Left lung (tissue), 10 donors: Measurements from ENCODE around the gene EDN1. TPM values are rescaled to one million over a fixed set of nuclear protein-coding genes. Genes with fewer than 3 reads are reported as not detected.
A peak's percentile ranks its signal among the peaks of the same experiment; 100 is the strongest.

ENCODE experiments used
- ATAC-seq: fragments of 200-7000 bp; cut with Tn5 transposase; one replicate; pipeline ENCODE4 v1.9.1; 2020; ENCODE audit warnings: moderate library complexity
- DNase-seq, 4 donors: peaks; one replicate each; pipeline ENCODE4 v3.0.0-alpha.2; 2013 to 2020
- H3K27ac ChIP-seq, 2 donors: fragments of 200-600 bp; sonication (generic) in 1 of 2; one replicate each; pipeline versions ENCODE4 v1.5.0 to v1.8.0; 2020 to 2021
- H3K27me3 ChIP-seq, 2 donors: fragments of 200-600 bp; sonication (generic) in 1 of 2; one replicate each; pipeline versions ENCODE4 v1.5.0 to v1.8.0; 2020 to 2021
- H3K36me3 ChIP-seq, 2 donors: fragments of 200-600 bp; sonication (generic) in 1 of 2; one replicate each; pipeline versions ENCODE4 v1.5.0 to v1.8.0; 2020 to 2021
- H3K4me1 ChIP-seq, 2 donors: fragments of 200-600 bp; one replicate each; pipeline ENCODE4 v1.8.0; 2021
- H3K4me3 ChIP-seq, 2 donors: fragments of 200-600 bp; sonication (generic) in 1 of 2; one replicate each; pipeline versions ENCODE4 v1.5.0 to v1.8.0; 2020 to 2021; ENCODE audit warnings: mild to moderate bottlenecking in 1 of 2
- H3K9me3 ChIP-seq, 2 donors: fragments of 200-600 bp; sonication (generic) in 1 of 2; one replicate each; pipeline versions ENCODE4 v1.5.0 to v1.8.0; 2020 to 2021
- CTCF ChIP-seq, 2 donors: fragments of 200-600 bp; sonication (generic) in 1 of 2; IDR thresholded peaks; one replicate each; pipeline versions ENCODE4 v1.5.0 to v1.8.0; 2021; ENCODE audit warnings: antibody characterized with exemption in 2 of 2
- intact Hi-C, 2 donors: fragments of 100-400 bp; cut with DNase I; formaldehyde crosslinking; loops; one replicate each; pipeline versions ENCODE4 v1.11.2 to v1.14.2; 2022
- polyA plus RNA-seq, 6 donors: library from polyadenylated mRNA; unstranded; fragments of 120-200 nt; gene quantifications; one replicate each; pipeline ENCODE4 v1.2.1, GENCODE V29; 2013; ENCODE audit not compliant: insufficient read length in 6 of 6
- total RNA-seq, 2 donors: library from RNA; stranded (reverse); fragmentation: NEBNext Ultra II Directional; extraction: Animal tissue kit (Norgen Biotek cat#: 25700); gene quantifications; one replicate each; pipeline ENCODE4 v1.2.1, GENCODE V29; 2021
- donor health status: DM: no; HTN: yes; CAD: no.
- donor health status: DM: no; HTN: no; CAD: no.

Gene EDN1
- total and polyA plus RNA-seq, 8 donors, result 21.7 to 58.9 (median 38.9) TPM

DNA sequence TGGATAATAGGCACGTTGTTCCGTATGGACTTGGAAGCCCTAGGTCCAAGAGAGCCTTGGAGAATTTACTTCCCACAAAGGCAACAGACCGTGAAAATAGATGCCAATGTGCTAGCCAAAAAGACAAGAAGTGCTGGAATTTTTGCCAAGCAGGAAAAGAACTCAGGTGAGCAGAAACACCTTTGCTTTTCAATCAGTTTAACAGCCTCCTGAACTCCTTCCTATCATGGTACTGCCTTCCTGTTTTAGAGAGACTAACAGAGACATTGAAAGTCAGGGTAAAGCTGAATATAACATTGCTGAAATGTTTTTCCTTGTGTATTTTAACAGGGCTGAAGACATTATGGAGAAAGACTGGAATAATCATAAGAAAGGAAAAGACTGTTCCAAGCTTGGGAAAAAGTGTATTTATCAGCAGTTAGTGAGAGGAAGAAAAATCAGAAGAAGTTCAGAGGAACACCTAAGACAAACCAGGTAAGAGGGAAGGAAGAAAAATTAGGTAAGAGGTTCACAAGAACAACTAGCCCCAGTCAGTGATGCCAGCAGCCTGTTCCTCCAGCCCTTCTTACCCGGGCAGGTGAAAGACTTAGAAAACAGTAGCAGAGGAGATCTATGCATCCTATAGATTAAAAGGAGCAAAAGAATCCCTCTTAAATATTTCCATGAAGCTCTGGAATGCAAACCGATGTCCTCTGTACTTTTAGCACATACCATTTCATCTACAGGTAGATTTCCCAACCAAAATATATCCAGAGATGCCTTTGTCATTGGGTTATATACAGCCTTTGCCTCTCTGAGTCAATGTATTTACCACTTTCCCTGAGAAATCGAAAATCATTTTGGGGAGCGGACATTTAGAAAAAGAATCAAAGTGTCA is 4.0 kb downstream of the EDN1 start:
- intact Hi-C loops, result loop anchor here (5.0 to 10.0 kb wide), 2 partner anchors 291 to 308 kb away; no protein-coding TSS in a partner anchor
- no peaks in the 10 kb centered on the region for H3K9me3 ChIP-seq
- peak overlapping the region in 1 of 2 donors; percentile 10 for H3K27ac ChIP-seq
- ATAC-seq, result no peak
- H3K4me3 ChIP-seq, result peak overlapping the region in 1 of 2 donors; percentile 48
- peaks cover 0 to 23% of the 10 kb centered on the region in 2 donors for H3K27me3 ChIP-seq
- peaks cover 0 to 30% of the 10 kb centered on the region in 2 donors for H3K36me3 ChIP-seq
- no peak for TF ChIP-seq CTCF (IDR thresholded peaks at IDR 0.05)
- DNase-seq, result no peak
- peaks cover 0 to 34% of the 10 kb centered on the region in 2 donors for H3K4me1 ChIP-seq

DNA sequence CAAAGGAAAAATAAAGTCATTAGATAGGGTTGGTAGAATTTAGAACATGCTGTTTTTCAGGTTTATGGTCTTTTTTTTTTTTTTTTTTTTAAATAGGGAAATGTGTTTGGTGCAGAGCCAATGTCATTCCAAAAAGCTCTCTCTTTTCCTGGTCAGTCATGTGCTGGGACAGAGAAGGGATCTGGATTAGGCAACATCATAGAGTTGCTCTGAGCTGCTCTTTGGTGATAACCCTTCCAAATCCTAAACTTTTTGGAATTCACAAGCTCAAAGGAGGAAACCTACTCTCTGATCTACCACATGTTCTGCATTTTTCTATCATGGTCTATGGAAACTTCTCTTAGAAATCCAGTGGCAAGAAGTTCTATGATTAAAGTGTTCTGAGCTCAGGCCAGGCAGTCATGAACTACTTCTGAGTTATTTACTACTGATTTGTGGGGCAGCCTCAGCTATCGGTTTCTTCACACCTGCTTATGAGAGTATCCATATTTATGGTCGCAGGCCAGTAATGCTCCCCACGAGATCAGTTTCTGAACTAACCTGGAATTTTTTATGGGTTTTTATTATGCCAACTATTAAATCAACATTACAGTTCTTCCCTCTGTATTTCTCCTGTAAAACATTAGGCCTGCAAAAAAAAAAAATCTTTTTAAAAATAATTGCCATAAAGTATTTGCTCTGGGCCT is 4.8 kb downstream of the EDN1 start:
- H3K4me1 ChIP-seq, result peaks cover 0 to 27% of the 10 kb centered on the region in 2 donors
- intact Hi-C loops, result loop anchor here (5.0 to 10.0 kb wide), 2 partner anchors 290 to 307 kb away; no protein-coding TSS in a partner anchor
- peaks cover 0 to 23% of the 10 kb centered on the region in 2 donors for H3K27me3 ChIP-seq
- H3K36me3 ChIP-seq, result peaks cover 0 to 30% of the 10 kb centered on the region in 2 donors
- DNase-seq (no peak), ATAC-seq (no peak)
- H3K9me3 ChIP-seq, result no peaks in the 10 kb centered on the region
- no peak overlapping the region for H3K4me3 ChIP-seq
- TF ChIP-seq CTCF (IDR thresholded peaks at IDR 0.05), result no peak
- H3K27ac ChIP-seq, result no peak overlapping the region

GRCh38 chr6:12295558-12296254 is 5.5 kb downstream of the EDN1 start:
- no peaks in the 10 kb centered on the region for H3K9me3 ChIP-seq
- peaks cover 0 to 30% of the 10 kb centered on the region in 2 donors for H3K36me3 ChIP-seq
- DNase-seq (no peak), ATAC-seq (no peak)
- H3K4me3 ChIP-seq, result no peak overlapping the region
- TF ChIP-seq CTCF (IDR thresholded peaks at IDR 0.05), result no peak
- H3K4me1 ChIP-seq, result peaks cover 0 to 21% of the 10 kb centered on the region in 2 donors
- peaks cover 0 to 17% of the 10 kb centered on the region in 2 donors for H3K27me3 ChIP-seq
- intact Hi-C loops, result loop anchor here in 1 of 2 donors (10.0 kb wide), 1 partner anchor 289 kb away; no protein-coding TSS in a partner anchor
- no peak overlapping the region for H3K27ac ChIP-seq

GRCh38 chr6:12296255-12296573 is 6.1 kb downstream of the EDN1 start:
- peaks cover 0 to 12% of the 10 kb centered on the region in 2 donors for H3K27me3 ChIP-seq
- ATAC-seq, result peak; percentile 21
- no peak for DNase-seq
- no peaks in the 10 kb centered on the region for H3K9me3 ChIP-seq
- H3K4me1 ChIP-seq, result peaks cover 0 to 16% of the 10 kb centered on the region in 2 donors
- no peak for TF ChIP-seq CTCF (IDR thresholded peaks at IDR 0.05)
- H3K4me3 ChIP-seq, result no peak overlapping the region
- peaks cover 0 to 30% of the 10 kb centered on the region in 2 donors for H3K36me3 ChIP-seq
- intact Hi-C loops, result loop anchor here in 1 of 2 donors (10.0 kb wide), 1 partner anchor 289 kb away; no protein-coding TSS in a partner anchor
- no peak overlapping the region for H3K27ac ChIP-seq
